ENCODE data around the gene NUBP2. TPM values are rescaled to one million over a fixed set of nuclear protein-coding genes. Genes with fewer than 3 reads are reported as not detected.

NUBP2 gene
- total and polyA plus RNA-seq, 4 donors = 28.9 to 80.9 (median 54.1) TPM

DNA sequence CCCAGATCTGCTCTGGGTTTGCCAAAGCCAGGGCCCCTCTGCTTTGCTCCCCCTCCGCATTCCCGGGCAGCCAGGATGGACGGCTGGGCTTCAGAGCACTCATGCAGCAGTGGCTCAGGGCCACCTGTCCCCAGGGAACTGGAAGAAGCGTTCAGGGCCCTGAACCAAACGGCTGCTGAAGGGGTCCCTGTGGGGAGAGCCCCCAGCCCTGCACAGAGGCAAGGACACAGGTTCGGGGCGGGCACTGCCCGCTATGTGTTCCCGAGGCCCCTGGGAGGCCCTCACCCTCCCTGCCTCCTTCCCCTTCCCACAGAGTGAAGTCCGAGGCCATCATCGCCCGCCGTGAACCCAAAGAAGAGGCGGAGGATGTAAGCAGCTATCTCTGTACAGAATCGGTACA, 21.8 kb upstream of the NUBP2 start:
- Histone ChIP-seq H3K27ac (ENCODE audit: low read depth in 1 of 2, low read length in 2 of 2) (no peak overlapping the region), H3K9ac (ENCODE audit: low read depth in 1 of 2, low read length in 2 of 2) (no peak overlapping the region), H3K4me3 (ENCODE audit: low read depth in 1 of 3, low read length in 3 of 3) (no peak overlapping the region), H3K27me3 (ENCODE audit: control insufficient read depth in 4 of 4, insufficient read depth in 4 of 4, low read length in 3 of 4) (no peaks in the 10 kb centered on the region), H3K4me1 (ENCODE audit: control insufficient read depth in 4 of 4, insufficient read depth in 4 of 4, low read length in 3 of 4) (no peaks in the 10 kb centered on the region), H3K9me3 (ENCODE audit: control insufficient read depth in 4 of 4, low read length in 3 of 4) (no peaks in the 10 kb centered on the region), H3K36me3 (ENCODE audit: control insufficient read depth in 4 of 4, insufficient read depth in 3 of 4, low read depth in 1 of 4, low read length in 3 of 4) (peaks cover 7 to 49% (median 17%) of the 10 kb centered on the region in 4 donors)
- 96% methylated on average over 15 of the region's 15 CpGs for WGBS
- DNase-seq (ENCODE audit: low spot score) = no peak
- TF ChIP-seq, protein P1, sequence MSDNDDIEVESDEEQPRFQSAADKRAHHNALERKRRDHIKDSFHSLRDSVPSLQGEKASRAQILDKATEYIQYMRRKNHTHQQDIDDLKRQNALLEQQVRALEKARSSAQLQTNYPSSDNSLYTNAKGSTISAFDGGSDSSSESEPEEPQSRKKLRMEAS (IDR thresholded peaks at IDR 0.05) = no peak
- TF ChIP-seq EGR1 (IDR thresholded peaks at IDR 0.05; ENCODE audit: low read depth in 2 of 2) = no peak

DNA sequence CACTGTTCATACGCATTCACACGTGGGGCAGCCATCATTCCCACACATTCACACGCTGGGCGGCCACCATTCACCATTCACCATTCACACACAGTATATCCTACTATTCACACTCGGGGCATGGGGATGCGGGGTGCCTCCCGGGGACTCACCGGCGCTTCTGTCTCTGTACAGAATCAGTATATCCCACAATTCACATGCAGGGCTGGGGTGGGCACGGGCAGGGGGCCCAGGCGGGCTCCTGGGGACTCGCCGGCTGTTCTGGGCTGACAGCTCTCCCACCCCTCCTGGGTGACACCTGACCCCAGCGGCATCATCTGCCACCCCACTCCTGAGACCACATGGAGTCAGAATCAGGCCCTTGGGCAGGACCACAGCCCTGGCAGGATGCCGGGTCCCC, 21.0 kb upstream of the NUBP2 start:
- Histone ChIP-seq H3K4me3 (ENCODE audit: low read depth in 1 of 3, low read length in 3 of 3) (no peak overlapping the region), H3K27me3 (ENCODE audit: control insufficient read depth in 4 of 4, insufficient read depth in 4 of 4, low read length in 3 of 4) (no peaks in the 10 kb centered on the region), H3K27ac (ENCODE audit: low read depth in 1 of 2, low read length in 2 of 2) (no peak overlapping the region), H3K9ac (ENCODE audit: low read depth in 1 of 2, low read length in 2 of 2) (no peak overlapping the region), H3K4me1 (ENCODE audit: control insufficient read depth in 4 of 4, insufficient read depth in 4 of 4, low read length in 3 of 4) (no peaks in the 10 kb centered on the region), H3K36me3 (ENCODE audit: control insufficient read depth in 4 of 4, insufficient read depth in 3 of 4, low read depth in 1 of 4, low read length in 3 of 4) (peaks cover 9 to 56% (median 18%) of the 10 kb centered on the region in 4 donors), H3K9me3 (ENCODE audit: control insufficient read depth in 4 of 4, low read length in 3 of 4) (no peaks in the 10 kb centered on the region)
- 97% methylated on average over 15 of the region's 15 CpGs for WGBS
- TF ChIP-seq, protein P2, sequence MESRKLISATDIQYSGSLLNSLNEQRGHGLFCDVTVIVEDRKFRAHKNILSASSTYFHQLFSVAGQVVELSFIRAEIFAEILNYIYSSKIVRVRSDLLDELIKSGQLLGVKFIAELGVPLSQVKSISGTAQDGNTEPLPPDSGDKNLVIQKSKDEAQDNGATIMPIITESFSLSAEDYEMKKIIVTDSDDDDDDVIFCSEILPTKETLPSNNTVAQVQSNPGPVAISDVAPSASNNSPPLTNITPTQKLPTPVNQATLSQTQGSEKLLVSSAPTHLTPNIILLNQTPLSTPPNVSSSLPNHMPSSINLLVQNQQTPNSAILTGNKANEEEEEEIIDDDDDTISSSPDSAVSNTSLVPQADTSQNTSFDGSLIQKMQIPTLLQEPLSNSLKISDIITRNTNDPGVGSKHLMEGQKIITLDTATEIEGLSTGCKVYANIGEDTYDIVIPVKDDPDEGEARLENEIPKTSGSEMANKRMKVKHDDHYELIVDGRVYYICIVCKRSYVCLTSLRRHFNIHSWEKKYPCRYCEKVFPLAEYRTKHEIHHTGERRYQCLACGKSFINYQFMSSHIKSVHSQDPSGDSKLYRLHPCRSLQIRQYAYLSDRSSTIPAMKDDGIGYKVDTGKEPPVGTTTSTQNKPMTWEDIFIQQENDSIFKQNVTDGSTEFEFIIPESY (IDR thresholded peaks at IDR 0.05) = no peak
- no peak for TF ChIP-seq RAD21 (IDR thresholded peaks at IDR 0.05)
- no peak for TF ChIP-seq GABPA (IDR thresholded peaks at IDR 0.05 in 1 of 2, conservative IDR thresholded peaks at IDR 0.05 in 1 of 2)
- no peak for TF ChIP-seq NR2F2 (IDR thresholded peaks at IDR 0.05)
- TF ChIP-seq EGR1 (IDR thresholded peaks at IDR 0.05; ENCODE audit: low read depth in 2 of 2) = no peak
- no peak for TF ChIP-seq FOXA2 (IDR thresholded peaks at IDR 0.05)
- no peak for TF ChIP-seq HNF4A (conservative IDR thresholded peaks at IDR 0.05)
- TF ChIP-seq, protein P3, sequence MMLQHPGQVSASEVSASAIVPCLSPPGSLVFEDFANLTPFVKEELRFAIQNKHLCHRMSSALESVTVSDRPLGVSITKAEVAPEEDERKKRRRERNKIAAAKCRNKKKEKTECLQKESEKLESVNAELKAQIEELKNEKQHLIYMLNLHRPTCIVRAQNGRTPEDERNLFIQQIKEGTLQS (IDR thresholded peaks at IDR 0.05) = no peak
- TF ChIP-seq, protein P4, sequence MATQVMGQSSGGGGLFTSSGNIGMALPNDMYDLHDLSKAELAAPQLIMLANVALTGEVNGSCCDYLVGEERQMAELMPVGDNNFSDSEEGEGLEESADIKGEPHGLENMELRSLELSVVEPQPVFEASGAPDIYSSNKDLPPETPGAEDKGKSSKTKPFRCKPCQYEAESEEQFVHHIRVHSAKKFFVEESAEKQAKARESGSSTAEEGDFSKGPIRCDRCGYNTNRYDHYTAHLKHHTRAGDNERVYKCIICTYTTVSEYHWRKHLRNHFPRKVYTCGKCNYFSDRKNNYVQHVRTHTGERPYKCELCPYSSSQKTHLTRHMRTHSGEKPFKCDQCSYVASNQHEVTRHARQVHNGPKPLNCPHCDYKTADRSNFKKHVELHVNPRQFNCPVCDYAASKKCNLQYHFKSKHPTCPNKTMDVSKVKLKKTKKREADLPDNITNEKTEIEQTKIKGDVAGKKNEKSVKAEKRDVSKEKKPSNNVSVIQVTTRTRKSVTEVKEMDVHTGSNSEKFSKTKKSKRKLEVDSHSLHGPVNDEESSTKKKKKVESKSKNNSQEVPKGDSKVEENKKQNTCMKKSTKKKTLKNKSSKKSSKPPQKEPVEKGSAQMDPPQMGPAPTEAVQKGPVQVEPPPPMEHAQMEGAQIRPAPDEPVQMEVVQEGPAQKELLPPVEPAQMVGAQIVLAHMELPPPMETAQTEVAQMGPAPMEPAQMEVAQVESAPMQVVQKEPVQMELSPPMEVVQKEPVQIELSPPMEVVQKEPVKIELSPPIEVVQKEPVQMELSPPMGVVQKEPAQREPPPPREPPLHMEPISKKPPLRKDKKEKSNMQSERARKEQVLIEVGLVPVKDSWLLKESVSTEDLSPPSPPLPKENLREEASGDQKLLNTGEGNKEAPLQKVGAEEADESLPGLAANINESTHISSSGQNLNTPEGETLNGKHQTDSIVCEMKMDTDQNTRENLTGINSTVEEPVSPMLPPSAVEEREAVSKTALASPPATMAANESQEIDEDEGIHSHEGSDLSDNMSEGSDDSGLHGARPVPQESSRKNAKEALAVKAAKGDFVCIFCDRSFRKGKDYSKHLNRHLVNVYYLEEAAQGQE (IDR thresholded peaks at IDR 0.05) = no peak
- TF ChIP-seq FOXA1 (IDR thresholded peaks at IDR 0.05) = no peak
- no peak for TF ChIP-seq HNF4G (IDR thresholded peaks at IDR 0.05)
- TF ChIP-seq JUND (IDR thresholded peaks at IDR 0.05) = no peak
- no peak for TF ChIP-seq YY1 (IDR thresholded peaks at IDR 0.05)
- TF ChIP-seq, protein P5, sequence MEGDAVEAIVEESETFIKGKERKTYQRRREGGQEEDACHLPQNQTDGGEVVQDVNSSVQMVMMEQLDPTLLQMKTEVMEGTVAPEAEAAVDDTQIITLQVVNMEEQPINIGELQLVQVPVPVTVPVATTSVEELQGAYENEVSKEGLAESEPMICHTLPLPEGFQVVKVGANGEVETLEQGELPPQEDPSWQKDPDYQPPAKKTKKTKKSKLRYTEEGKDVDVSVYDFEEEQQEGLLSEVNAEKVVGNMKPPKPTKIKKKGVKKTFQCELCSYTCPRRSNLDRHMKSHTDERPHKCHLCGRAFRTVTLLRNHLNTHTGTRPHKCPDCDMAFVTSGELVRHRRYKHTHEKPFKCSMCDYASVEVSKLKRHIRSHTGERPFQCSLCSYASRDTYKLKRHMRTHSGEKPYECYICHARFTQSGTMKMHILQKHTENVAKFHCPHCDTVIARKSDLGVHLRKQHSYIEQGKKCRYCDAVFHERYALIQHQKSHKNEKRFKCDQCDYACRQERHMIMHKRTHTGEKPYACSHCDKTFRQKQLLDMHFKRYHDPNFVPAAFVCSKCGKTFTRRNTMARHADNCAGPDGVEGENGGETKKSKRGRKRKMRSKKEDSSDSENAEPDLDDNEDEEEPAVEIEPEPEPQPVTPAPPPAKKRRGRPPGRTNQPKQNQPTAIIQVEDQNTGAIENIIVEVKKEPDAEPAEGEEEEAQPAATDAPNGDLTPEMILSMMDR (IDR thresholded peaks at IDR 0.05; ENCODE audit: low read depth, low read length, missing input control) = no peak
- TF ChIP-seq TAF1 (conservative IDR thresholded peaks at IDR 0.05) = no peak
- TF ChIP-seq, protein P1 (IDR thresholded peaks at IDR 0.05) = no peak
- TF ChIP-seq SP1 (IDR thresholded peaks at IDR 0.05) = no peak
- DNase-seq (ENCODE audit: low spot score) = no peak

Data from liver (tissue), 9 donors.